Measurements from ENCODE around the gene MACF1. TPM values are rescaled to one million over a fixed set of nuclear protein-coding genes. Genes with fewer than 3 reads are reported as not detected.
A peak's percentile ranks its signal among the peaks of the same experiment; 100 is the strongest.

MACF1 gene
- total and polyA plus RNA-seq, 2 donors: 93.2 to 124 TPM

DNA sequence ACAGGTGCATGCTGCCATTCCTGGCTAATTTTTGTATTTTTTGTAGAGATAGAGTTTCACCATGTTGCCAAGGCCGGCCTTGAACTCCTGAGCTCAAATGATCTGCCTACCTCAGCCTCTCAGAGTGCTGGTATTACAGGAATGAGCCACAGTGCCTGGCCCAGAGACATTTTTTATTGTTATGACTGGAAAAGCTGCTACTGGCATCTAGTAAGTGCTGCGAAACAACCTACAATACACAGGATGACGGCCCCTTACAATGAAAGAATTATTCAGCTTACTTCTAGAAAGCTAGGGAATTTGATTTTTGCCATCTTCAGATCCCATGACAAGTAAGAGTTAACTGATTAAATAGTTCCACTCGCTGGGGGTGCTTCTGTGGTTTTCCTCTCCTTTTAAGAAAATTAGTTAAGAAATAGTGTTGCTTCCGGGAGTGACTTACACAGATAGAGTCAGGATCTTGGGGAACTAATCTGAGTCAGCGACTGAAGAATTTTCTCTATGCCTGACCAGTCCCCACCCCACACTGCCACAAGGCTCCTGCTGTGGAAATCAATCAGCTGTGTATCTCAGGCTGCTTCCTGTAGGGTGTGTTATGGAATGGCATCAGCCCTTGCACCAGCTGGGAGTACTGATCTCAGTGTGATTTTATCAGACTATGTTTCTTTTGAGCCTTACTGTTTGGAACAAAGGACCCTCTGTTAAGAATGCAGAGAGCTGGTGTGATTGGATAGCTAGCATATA is 194.0 kb downstream of the MACF1 start:
- 47% methylated on average over 6 of the region's 6 CpGs for WGBS
- H3K27ac ChIP-seq (ENCODE audit: low read depth in 1 of 2, low read length in 1 of 2): peak overlapping the region; percentile 19 to 43

GRCh38 chr1:39401106-39401505 is 196.6 kb downstream of the MACF1 start:
- H3K4me3 ChIP-seq (ENCODE audit: low read length in 2 of 2): no peak overlapping the region
- DNase-seq (ENCODE audit: low read depth in 6 of 9, low spot score in 9 of 9): no peak
- H3K4me1 ChIP-seq (ENCODE audit: control insufficient read depth in 2 of 2, insufficient read depth in 2 of 2, low read length in 2 of 2): peaks cover 3 to 16% of the 10 kb centered on the region in 2 donors
- 97% methylated on average over 2 of the region's 2 CpGs for WGBS
- H3K9me3 ChIP-seq (ENCODE audit: control insufficient read depth in 2 of 2, insufficient read depth in 1 of 2, low read length in 1 of 2): no peaks in the 10 kb centered on the region
- H3K27me3 ChIP-seq (ENCODE audit: control insufficient read depth in 2 of 2, insufficient read depth in 1 of 2, low read length in 1 of 2): no peaks in the 10 kb centered on the region
- peaks cover 0 to 6% of the 10 kb centered on the region in 2 donors for H3K36me3 ChIP-seq (ENCODE audit: control insufficient read depth in 2 of 2, insufficient read depth in 2 of 2, low read length in 1 of 2)
- H3K27ac ChIP-seq (ENCODE audit: low read depth in 1 of 2, low read length in 1 of 2): no peak overlapping the region

More for the DNA sequence above, 194.0 kb downstream of the MACF1 start:
- Histone ChIP-seq H3K4me1 (ENCODE audit: control insufficient read depth in 2 of 2, insufficient read depth in 2 of 2, low read length in 2 of 2) (peaks cover 13 to 37% of the 10 kb centered on the region in 2 donors), H3K9me3 (ENCODE audit: control insufficient read depth in 2 of 2, insufficient read depth in 1 of 2, low read length in 1 of 2) (no peaks in the 10 kb centered on the region), H3K36me3 (ENCODE audit: control insufficient read depth in 2 of 2, insufficient read depth in 2 of 2, low read length in 1 of 2) (peaks cover 0 to 6% of the 10 kb centered on the region in 2 donors), H3K4me3 (ENCODE audit: low read length in 2 of 2) (no peak overlapping the region), H3K27me3 (ENCODE audit: control insufficient read depth in 2 of 2, insufficient read depth in 1 of 2, low read length in 1 of 2) (no peaks in the 10 kb centered on the region)
- peak in 1 of 9 donors; percentile 29 for DNase-seq (ENCODE audit: low read depth in 6 of 9, low spot score in 9 of 9)

GRCh38 chr1:39404876-39405275 is 200.4 kb downstream of the MACF1 start:
- Histone ChIP-seq H3K4me3 (ENCODE audit: low read length in 2 of 2) (no peak overlapping the region), H3K27me3 (ENCODE audit: control insufficient read depth in 2 of 2, insufficient read depth in 1 of 2, low read length in 1 of 2) (no peaks in the 10 kb centered on the region), H3K4me1 (ENCODE audit: control insufficient read depth in 2 of 2, insufficient read depth in 2 of 2, low read length in 2 of 2) (peaks cover under 1 to 20% of the 10 kb centered on the region in 2 donors), H3K36me3 (ENCODE audit: control insufficient read depth in 2 of 2, insufficient read depth in 2 of 2, low read length in 1 of 2) (peaks cover 0 to 3% of the 10 kb centered on the region in 2 donors), H3K27ac (ENCODE audit: low read depth in 1 of 2, low read length in 1 of 2) (no peak overlapping the region), H3K9me3 (ENCODE audit: control insufficient read depth in 2 of 2, insufficient read depth in 1 of 2, low read length in 1 of 2) (no peaks in the 10 kb centered on the region)
- no peak for DNase-seq (ENCODE audit: low read depth in 6 of 9, low spot score in 9 of 9)
- WGBS: 94% methylated on average over 3 of the region's 3 CpGs

DNA sequence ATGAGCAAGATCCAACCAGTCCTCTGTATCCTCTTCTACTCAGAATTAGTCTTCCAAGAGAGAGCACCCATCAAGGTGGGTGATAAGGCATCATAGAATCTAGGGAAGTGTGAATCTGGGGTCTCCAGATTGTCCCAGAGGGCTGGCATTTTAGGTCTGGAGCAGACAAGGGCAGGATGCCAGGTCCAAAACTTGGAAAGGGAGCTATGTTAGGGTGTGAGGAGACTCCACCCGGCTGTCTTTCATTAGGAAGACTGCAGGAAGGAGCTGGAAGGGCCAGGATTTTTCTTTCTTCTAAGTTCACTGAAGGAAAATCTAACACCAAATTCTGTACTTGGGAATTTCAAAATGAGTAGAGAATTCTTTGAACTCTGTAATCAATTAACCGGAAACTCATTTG is 200.9 kb downstream of the MACF1 start:
- H3K36me3 ChIP-seq (ENCODE audit: control insufficient read depth in 2 of 2, insufficient read depth in 2 of 2, low read length in 1 of 2): peaks cover 0 to 2% of the 10 kb centered on the region in 2 donors
- H3K9me3 ChIP-seq (ENCODE audit: control insufficient read depth in 2 of 2, insufficient read depth in 1 of 2, low read length in 1 of 2): no peaks in the 10 kb centered on the region
- no peak for DNase-seq (ENCODE audit: low read depth in 6 of 9, low spot score in 9 of 9)
- no peak overlapping the region for H3K27ac ChIP-seq (ENCODE audit: low read depth in 1 of 2, low read length in 1 of 2)
- no peaks in the 10 kb centered on the region for H3K27me3 ChIP-seq (ENCODE audit: control insufficient read depth in 2 of 2, insufficient read depth in 1 of 2, low read length in 1 of 2)
- H3K4me3 ChIP-seq (ENCODE audit: low read length in 2 of 2): no peak overlapping the region
- 91% methylated on average over 2 of the region's 2 CpGs for WGBS
- H3K4me1 ChIP-seq (ENCODE audit: control insufficient read depth in 2 of 2, insufficient read depth in 2 of 2, low read length in 2 of 2): peaks cover 5 to 24% of the 10 kb centered on the region in 2 donors

DNA sequence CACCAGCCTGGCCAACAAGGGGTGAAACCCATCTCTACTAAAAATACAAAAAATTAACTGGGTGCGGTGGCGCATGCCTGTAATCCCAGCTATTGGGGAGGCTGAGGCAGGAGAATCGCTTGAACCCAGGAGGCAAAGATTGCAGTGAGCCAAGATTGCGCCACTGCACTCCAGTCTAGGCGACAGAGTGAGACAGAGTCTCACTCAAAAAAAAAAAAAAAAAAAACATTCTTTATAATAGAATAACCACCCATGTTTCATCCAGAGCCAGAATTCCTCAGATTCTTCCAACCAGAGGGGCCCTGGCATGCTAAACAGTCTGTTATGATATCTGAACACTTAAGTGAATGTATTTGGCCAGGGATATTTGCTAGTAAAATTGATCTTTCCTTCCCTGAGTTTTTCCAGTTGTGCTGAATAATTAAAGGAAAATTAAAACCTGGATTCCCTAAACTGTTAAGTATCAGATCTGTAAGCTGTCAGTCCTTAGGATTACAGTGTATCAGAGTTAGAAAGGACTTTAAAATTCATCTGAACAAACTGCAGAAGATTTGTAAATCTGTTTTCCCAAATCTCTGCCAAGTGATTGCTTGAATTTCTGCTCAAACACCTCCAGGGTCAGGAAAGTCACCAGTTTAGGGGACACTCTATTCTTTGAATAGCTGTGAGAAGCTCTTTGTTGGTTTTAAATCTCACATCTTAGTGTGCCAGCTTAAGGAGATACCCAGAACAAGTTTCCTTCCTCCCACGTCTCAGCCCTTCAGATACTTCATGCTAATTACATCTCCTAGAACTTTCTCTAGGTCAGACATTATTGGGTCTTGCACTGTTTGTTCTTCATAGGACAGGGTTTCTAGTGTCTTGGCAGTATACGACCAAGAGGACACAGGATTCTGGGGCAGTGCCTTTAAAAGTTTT is 202.3 kb downstream of the MACF1 start:
- H3K27ac ChIP-seq (ENCODE audit: low read depth in 1 of 2, low read length in 1 of 2): no peak overlapping the region

GRCh38 chr1:39407510-39407895 is 203.0 kb downstream of the MACF1 start:
- WGBS: 89% methylated on average over 6 of the region's 6 CpGs
- H3K4me3 ChIP-seq (ENCODE audit: low read length in 2 of 2): no peak overlapping the region
- no peak for DNase-seq (ENCODE audit: low read depth in 6 of 9, low spot score in 9 of 9)
- H3K36me3 ChIP-seq (ENCODE audit: control insufficient read depth in 2 of 2, insufficient read depth in 2 of 2, low read length in 1 of 2): peaks cover 2 to 7% of the 10 kb centered on the region in 2 donors
- H3K4me1 ChIP-seq (ENCODE audit: control insufficient read depth in 2 of 2, insufficient read depth in 2 of 2, low read length in 2 of 2): peaks cover 19 to 41% of the 10 kb centered on the region in 2 donors
- H3K9me3 ChIP-seq (ENCODE audit: control insufficient read depth in 2 of 2, insufficient read depth in 1 of 2, low read length in 1 of 2): no peaks in the 10 kb centered on the region
- H3K27ac ChIP-seq (ENCODE audit: low read depth in 1 of 2, low read length in 1 of 2): no peak overlapping the region
- H3K27me3 ChIP-seq (ENCODE audit: control insufficient read depth in 2 of 2, insufficient read depth in 1 of 2, low read length in 1 of 2): no peaks in the 10 kb centered on the region

More for the DNA sequence above, 202.3 kb downstream of the MACF1 start:
- DNase-seq (ENCODE audit: low read depth in 6 of 9, low spot score in 9 of 9): no peak
- no peak overlapping the region for H3K4me3 ChIP-seq (ENCODE audit: low read length in 2 of 2)
- no peaks in the 10 kb centered on the region for H3K27me3 ChIP-seq (ENCODE audit: control insufficient read depth in 2 of 2, insufficient read depth in 1 of 2, low read length in 1 of 2)
- WGBS: 87% methylated on average over 7 of the region's 7 CpGs
- H3K9me3 ChIP-seq (ENCODE audit: control insufficient read depth in 2 of 2, insufficient read depth in 1 of 2, low read length in 1 of 2): no peaks in the 10 kb centered on the region
- H3K4me1 ChIP-seq (ENCODE audit: control insufficient read depth in 2 of 2, insufficient read depth in 2 of 2, low read length in 2 of 2): peaks cover 16 to 39% of the 10 kb centered on the region in 2 donors
- peaks cover 0 to 3% of the 10 kb centered on the region in 2 donors for H3K36me3 ChIP-seq (ENCODE audit: control insufficient read depth in 2 of 2, insufficient read depth in 2 of 2, low read length in 1 of 2)

GRCh38 chr1:39407896-39408640 is 203.6 kb downstream of the MACF1 start:
- Histone ChIP-seq H3K27ac (ENCODE audit: low read depth in 1 of 2, low read length in 1 of 2) (peak overlapping the region; percentile 69 to 77), H3K36me3 (ENCODE audit: control insufficient read depth in 2 of 2, insufficient read depth in 2 of 2, low read length in 1 of 2) (peaks cover 6 to 12% of the 10 kb centered on the region in 2 donors), H3K9me3 (ENCODE audit: control insufficient read depth in 2 of 2, insufficient read depth in 1 of 2, low read length in 1 of 2) (no peaks in the 10 kb centered on the region), H3K4me1 (ENCODE audit: control insufficient read depth in 2 of 2, insufficient read depth in 2 of 2, low read length in 2 of 2) (peaks cover 19 to 41% of the 10 kb centered on the region in 2 donors), H3K4me3 (ENCODE audit: low read length in 2 of 2) (peak overlapping the region; percentile 59 to 87), H3K27me3 (ENCODE audit: control insufficient read depth in 2 of 2, insufficient read depth in 1 of 2, low read length in 1 of 2) (no peaks in the 10 kb centered on the region)
- DNase-seq (ENCODE audit: low read depth in 6 of 9, low spot score in 9 of 9): no peak
- 17% methylated on average over 38 of the region's 38 CpGs for WGBS

- WGBS: under 1% methylated on average over 53 of the region's 53 CpGs
- peak; percentile 59 to 93 (median 84) for DNase-seq (ENCODE audit: low read depth in 6 of 9, low spot score in 9 of 9)
Observed at GRCh38 chr1:39408641-39409054, 204.2 kb downstream of the MACF1 start.

More at GRCh38 chr1:39408641-39409054, 204.2 kb downstream of the MACF1 start:
- H3K9me3 ChIP-seq (ENCODE audit: control insufficient read depth in 2 of 2, insufficient read depth in 1 of 2, low read length in 1 of 2): no peaks in the 10 kb centered on the region
- H3K4me3 ChIP-seq (ENCODE audit: low read length in 2 of 2): peak overlapping the region; percentile 62 to 87
- no peaks in the 10 kb centered on the region for H3K27me3 ChIP-seq (ENCODE audit: control insufficient read depth in 2 of 2, insufficient read depth in 1 of 2, low read length in 1 of 2)
- peak overlapping the region; percentile 55 to 69 for H3K27ac ChIP-seq (ENCODE audit: low read depth in 1 of 2, low read length in 1 of 2)
- peaks cover 19 to 41% of the 10 kb centered on the region in 2 donors for H3K4me1 ChIP-seq (ENCODE audit: control insufficient read depth in 2 of 2, insufficient read depth in 2 of 2, low read length in 2 of 2)
- peaks cover 7 to 14% of the 10 kb centered on the region in 2 donors for H3K36me3 ChIP-seq (ENCODE audit: control insufficient read depth in 2 of 2, insufficient read depth in 2 of 2, low read length in 1 of 2)

Data from thymus (tissue), 11 donors.